K562 (cell line): Measurements from ENCODE around the gene GFAP. TPM values are rescaled to one million over a fixed set of nuclear protein-coding genes. Genes with fewer than 3 reads are reported as not detected.

Experiments
- DPF2 ChIP-seq: fragments of 450-650 bp; IDR thresholded peaks from 2 replicates; pipeline ENCODE4 v1.6.1; 2016
- ELF2 ChIP-seq: fragments of 250-450 bp; sonication (Bioruptor Pico); IDR thresholded peaks from 2 replicates; pipeline ENCODE4 v1.5.0; 2021; ENCODE audit warnings: mild to moderate bottlenecking
- FOXM1 ChIP-seq, 2 experiments: fragments of 450-650 bp in 1 of 2; sonication (generic) in 1 of 2; formaldehyde crosslinking in 1 of 2; IDR thresholded peaks; 2 replicates each; pipeline versions ENCODE4 v1.6.1 to v1.9.0; 2017 to 2022; ENCODE audit warnings: low read depth in 2 of 2, mild to moderate bottlenecking in 2 of 2, missing genetic modification reagents in 1 of 2, moderate library complexity in 1 of 2
- HIVEP1 ChIP-seq: fragments of 250-450 bp; sonication (Bioruptor Pico); IDR thresholded peaks from 2 replicates; pipeline ENCODE4 v1.4.0; 2020; ENCODE audit warnings: mild to moderate bottlenecking
- ILF3 ChIP-seq: fragments of 450-650 bp; IDR thresholded peaks from 2 replicates; pipeline ENCODE4 v1.6.1; 2018; ENCODE audit warnings: antibody characterized with exemption, mild to moderate bottlenecking, moderate library complexity, borderline replicate concordance
- MCM2 ChIP-seq: fragments of 450-650 bp; IDR thresholded peaks from 2 replicates; pipeline ENCODE4 v1.6.1; 2017; ENCODE audit warnings: low read depth, mild to moderate bottlenecking
- MTA2 ChIP-seq: fragments of 450-650 bp; IDR thresholded peaks from 2 replicates; pipeline ENCODE4 v1.6.1; 2016; ENCODE audit warnings: low read depth
- NR3C1 ChIP-seq: sonication (generic); formaldehyde crosslinking; IDR thresholded peaks from 2 replicates; pipeline ENCODE4 v1.8.1; 2022; ENCODE audit warnings: missing genetic modification reagents
- SMAD2 ChIP-seq: fragments of 150-350 bp; IDR thresholded peaks from 2 replicates; pipeline ENCODE4 v1.6.1; 2014; ENCODE audit warnings: low read depth, mild to moderate bottlenecking, low read length
- ZNF436 ChIP-seq: fragments of 250-450, 450-650 bp; sonication (Bioruptor Pico); formaldehyde crosslinking; IDR thresholded peaks from 2 replicates; pipeline ENCODE4 v1.7.0; 2020; ENCODE audit warnings: mild to moderate bottlenecking
- polyA plus RNA-seq, 8 experiments: library from polyadenylated mRNA; depleted of rRNA in 4 of 8; stranded (reverse) in 5 of 8; unstranded in 3 of 8; fragments of >200 nt; fragmentation: Nextera tagmentation in 2 of 8; fragmentation: Illumina TruSeq in 1 of 8; extraction: Ambion mirVana in 2 of 8; extraction: Trizol in 1 of 8; gene quantifications; 2 replicates each; pipeline versions ENCODE4 v1.2.1 to v1.2.3, GENCODE V29; 2011 to 2014; ENCODE audit warnings: inconsistent platforms in 1 of 8, missing spikeins in 1 of 8
- total RNA-seq, 7 experiments: library from RNA; depleted of rRNA in 6 of 7; stranded (reverse); fragments of >200 nt in 6 of 7; fragmentation: Illumina TruSeq in 2 of 7; extraction: Trizol in 2 of 7; gene quantifications; 2 replicates each; pipeline versions ENCODE4 v1.2.1 to v1.2.3, GENCODE V29; 2011 to 2021; ENCODE audit warnings: low replicate concordance in 1 of 7
- TF ChIP-seq, protein P1 (sequence below): sonication (generic); formaldehyde crosslinking; IDR thresholded peaks from 2 replicates; pipeline ENCODE4 v1.8.1; 2023; ENCODE audit warnings: mild to moderate bottlenecking, missing genetic modification reagents
- TF ChIP-seq, protein P2 (sequence below): IDR thresholded peaks from 3 replicates; pipeline ENCODE4 v1.6.1; 2011; ENCODE audit warnings: borderline replicate concordance, mild to moderate bottlenecking; ENCODE audit not compliant: insufficient read length, insufficient read depth
- TF ChIP-seq, protein P3 (sequence below): IDR thresholded peaks from 2 replicates; pipeline ENCODE4 v1.6.1; 2011; ENCODE audit warnings: borderline replicate concordance, low read depth, mild to moderate bottlenecking, moderate library complexity, low read length; ENCODE audit not compliant: insufficient read depth, poor library complexity, severe bottlenecking
- TF ChIP-seq, protein P4 (sequence below): sonication (generic); IDR thresholded peaks from 2 replicates; pipeline ENCODE4 v1.6.1; 2016
- TF ChIP-seq, protein P5 (sequence below), 2 experiments: IDR thresholded peaks; 2 replicates each; pipeline ENCODE4 v1.6.1; 2012; ENCODE audit warnings: improper control_type of control experiment in 2 of 2, low read depth in 2 of 2, low read length in 2 of 2, borderline replicate concordance in 1 of 2

The GFAP gene
- total and polyA plus RNA-seq, 9 of the 15 experiments (the other 6 are each of a cell fraction or from before 2014, with no cell fraction given): 0.07 to 1.4 (median 0.60) TPM; not detected in 1

DNA sequence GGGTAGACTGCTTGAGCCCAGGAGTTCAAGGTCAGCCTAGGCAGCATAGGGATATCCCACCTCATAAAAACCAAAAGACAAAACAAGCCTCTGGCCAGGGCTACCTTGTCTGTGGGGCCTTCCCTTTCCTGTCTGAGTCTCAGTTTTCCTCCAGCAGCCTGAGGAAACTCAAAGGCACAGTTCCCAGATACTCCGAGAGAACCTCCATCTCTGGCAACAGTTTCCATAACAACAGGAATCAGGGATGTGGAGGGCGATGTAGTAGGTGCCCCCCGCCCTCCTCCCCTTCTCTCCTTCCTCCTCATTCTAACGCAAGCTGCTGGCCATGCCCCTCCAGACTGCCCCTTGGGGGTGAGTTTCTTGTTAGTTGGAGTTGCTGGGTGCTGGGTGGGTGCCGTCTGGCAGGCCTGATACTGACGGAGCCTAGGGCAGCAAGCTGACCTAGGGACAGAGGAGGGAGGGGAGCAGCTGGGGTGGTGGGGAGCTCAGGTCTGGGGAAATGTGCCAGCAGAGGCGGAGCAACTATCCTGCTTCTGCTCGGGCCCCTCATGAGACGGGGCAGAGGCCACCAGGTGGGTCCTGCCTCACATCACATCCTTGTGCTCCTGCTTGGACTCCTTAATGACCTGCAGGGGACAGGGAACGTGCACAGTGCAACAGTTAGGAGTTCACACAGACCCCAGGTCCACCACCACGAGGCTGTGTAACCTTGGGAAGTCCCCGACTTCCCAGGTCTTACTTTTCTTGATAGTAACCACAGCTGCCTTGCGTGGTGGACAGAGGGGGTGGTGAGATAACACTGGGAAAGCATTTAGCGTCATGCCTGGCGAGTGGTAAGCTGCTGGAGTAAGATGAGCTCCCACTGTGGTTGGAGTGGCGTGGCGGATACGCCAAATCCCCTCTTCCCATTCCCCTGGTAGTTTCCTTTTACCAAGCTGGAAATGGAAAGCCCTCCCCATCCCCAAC, 8.3 kb downstream of the GFAP start (continued):
- TF ChIP-seq, protein P1, sequence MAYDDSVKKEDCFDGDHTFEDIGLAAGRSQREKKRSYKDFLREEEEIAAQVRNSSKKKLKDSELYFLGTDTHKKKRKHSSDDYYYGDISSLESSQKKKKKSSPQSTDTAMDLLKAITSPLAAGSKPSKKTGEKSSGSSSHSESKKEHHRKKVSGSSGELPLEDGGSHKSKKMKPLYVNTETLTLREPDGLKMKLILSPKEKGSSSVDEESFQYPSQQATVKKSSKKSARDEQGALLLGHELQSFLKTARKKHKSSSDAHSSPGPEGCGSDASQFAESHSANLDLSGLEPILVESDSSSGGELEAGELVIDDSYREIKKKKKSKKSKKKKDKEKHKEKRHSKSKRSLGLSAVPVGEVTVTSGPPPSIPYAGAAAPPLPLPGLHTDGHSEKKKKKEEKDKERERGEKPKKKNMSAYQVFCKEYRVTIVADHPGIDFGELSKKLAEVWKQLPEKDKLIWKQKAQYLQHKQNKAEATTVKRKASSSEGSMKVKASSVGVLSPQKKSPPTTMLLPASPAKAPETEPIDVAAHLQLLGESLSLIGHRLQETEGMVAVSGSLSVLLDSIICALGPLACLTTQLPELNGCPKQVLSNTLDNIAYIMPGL: no peak
- peak; percentile 70 for TF ChIP-seq DPF2
- TF ChIP-seq MCM2: no peak
- TF ChIP-seq HIVEP1 (CRISPR knock-in tag): no peak
- no peak for TF ChIP-seq SMAD2
- TF ChIP-seq ILF3: no peak
- TF ChIP-seq, protein P2, sequence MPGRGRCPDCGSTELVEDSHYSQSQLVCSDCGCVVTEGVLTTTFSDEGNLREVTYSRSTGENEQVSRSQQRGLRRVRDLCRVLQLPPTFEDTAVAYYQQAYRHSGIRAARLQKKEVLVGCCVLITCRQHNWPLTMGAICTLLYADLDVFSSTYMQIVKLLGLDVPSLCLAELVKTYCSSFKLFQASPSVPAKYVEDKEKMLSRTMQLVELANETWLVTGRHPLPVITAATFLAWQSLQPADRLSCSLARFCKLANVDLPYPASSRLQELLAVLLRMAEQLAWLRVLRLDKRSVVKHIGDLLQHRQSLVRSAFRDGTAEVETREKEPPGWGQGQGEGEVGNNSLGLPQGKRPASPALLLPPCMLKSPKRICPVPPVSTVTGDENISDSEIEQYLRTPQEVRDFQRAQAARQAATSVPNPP: no peak
- TF ChIP-seq FOXM1 (IDR thresholded peaks at IDR 0.05; ENCODE audit: low read depth): no peak
- no peak for TF ChIP-seq FOXM1 (CRISPR knock-in tag; IDR thresholded peaks at IDR 0.05; ENCODE audit: low read depth)
- TF ChIP-seq NR3C1 (CRISPR knock-in tag): no peak
- TF ChIP-seq MTA2: peak; percentile 64
- TF ChIP-seq, protein P3, sequence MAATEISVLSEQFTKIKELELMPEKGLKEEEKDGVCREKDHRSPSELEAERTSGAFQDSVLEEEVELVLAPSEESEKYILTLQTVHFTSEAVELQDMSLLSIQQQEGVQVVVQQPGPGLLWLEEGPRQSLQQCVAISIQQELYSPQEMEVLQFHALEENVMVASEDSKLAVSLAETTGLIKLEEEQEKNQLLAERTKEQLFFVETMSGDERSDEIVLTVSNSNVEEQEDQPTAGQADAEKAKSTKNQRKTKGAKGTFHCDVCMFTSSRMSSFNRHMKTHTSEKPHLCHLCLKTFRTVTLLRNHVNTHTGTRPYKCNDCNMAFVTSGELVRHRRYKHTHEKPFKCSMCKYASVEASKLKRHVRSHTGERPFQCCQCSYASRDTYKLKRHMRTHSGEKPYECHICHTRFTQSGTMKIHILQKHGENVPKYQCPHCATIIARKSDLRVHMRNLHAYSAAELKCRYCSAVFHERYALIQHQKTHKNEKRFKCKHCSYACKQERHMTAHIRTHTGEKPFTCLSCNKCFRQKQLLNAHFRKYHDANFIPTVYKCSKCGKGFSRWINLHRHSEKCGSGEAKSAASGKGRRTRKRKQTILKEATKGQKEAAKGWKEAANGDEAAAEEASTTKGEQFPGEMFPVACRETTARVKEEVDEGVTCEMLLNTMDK: no peak
- TF ChIP-seq ELF2 (CRISPR knock-in tag): no peak
- TF ChIP-seq ZNF436 (CRISPR knock-in tag): no peak
- TF ChIP-seq, protein P4, sequence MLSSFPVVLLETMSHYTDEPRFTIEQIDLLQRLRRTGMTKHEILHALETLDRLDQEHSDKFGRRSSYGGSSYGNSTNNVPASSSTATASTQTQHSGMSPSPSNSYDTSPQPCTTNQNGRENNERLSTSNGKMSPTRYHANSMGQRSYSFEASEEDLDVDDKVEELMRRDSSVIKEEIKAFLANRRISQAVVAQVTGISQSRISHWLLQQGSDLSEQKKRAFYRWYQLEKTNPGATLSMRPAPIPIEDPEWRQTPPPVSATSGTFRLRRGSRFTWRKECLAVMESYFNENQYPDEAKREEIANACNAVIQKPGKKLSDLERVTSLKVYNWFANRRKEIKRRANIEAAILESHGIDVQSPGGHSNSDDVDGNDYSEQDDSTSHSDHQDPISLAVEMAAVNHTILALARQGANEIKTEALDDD: no peak
- TF ChIP-seq, protein P5, sequence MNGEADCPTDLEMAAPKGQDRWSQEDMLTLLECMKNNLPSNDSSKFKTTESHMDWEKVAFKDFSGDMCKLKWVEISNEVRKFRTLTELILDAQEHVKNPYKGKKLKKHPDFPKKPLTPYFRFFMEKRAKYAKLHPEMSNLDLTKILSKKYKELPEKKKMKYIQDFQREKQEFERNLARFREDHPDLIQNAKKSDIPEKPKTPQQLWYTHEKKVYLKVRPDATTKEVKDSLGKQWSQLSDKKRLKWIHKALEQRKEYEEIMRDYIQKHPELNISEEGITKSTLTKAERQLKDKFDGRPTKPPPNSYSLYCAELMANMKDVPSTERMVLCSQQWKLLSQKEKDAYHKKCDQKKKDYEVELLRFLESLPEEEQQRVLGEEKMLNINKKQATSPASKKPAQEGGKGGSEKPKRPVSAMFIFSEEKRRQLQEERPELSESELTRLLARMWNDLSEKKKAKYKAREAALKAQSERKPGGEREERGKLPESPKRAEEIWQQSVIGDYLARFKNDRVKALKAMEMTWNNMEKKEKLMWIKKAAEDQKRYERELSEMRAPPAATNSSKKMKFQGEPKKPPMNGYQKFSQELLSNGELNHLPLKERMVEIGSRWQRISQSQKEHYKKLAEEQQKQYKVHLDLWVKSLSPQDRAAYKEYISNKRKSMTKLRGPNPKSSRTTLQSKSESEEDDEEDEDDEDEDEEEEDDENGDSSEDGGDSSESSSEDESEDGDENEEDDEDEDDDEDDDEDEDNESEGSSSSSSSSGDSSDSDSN (IDR thresholded peaks at IDR 0.05; ENCODE audit: borderline replicate concordance in 1 of 2, low read depth in 2 of 2, low read length in 2 of 2): no peak
